Neural cell (in vitro differentiated cells): ENCODE results near the gene CAPN10. TPM values are rescaled to one million over a fixed set of nuclear protein-coding genes. Genes with fewer than 3 reads are reported as not detected.

Source experiments
- H2AFZ ChIP-seq: fragments of 200-600, 300-800 bp; sonication (generic), shearing (Covaris generic); 2 replicates; pipeline ENCODE4 v1.6.0; 2014; ENCODE audit warnings: low read depth, mild to moderate bottlenecking, antibody characterized with exemption, low read length, moderate library complexity
- H3F3A ChIP-seq: fragments of 200-600 bp; shearing (Covaris generic); 2 replicates; pipeline ENCODE4 v1.6.1; 2016; ENCODE audit warnings: mild to moderate bottlenecking, moderate library complexity, mixed read lengths, antibody characterized with exemption, low read length; ENCODE audit not compliant: insufficient read depth, poor library complexity, severe bottlenecking
- H3K27ac ChIP-seq: fragments of 200-600, 300-800 bp; sonication (generic), shearing (Covaris generic); 2 replicates; pipeline ENCODE4 v1.5.1; 2014; ENCODE audit warnings: mild to moderate bottlenecking, low read length, moderate library complexity
- H3K27me3 ChIP-seq: fragments of 300-800, 200-600 bp; sonication (generic), shearing (Covaris generic); 2 replicates; pipeline ENCODE4 v1.6.0; 2014; ENCODE audit warnings: mild to moderate bottlenecking, low read depth, low read length, moderate library complexity; ENCODE audit not compliant: insufficient read depth
- H3K36me3 ChIP-seq: fragments of 300-800, 200-600 bp; sonication (generic), shearing (Covaris generic); 2 replicates; pipeline ENCODE4 v1.5.1; 2014; ENCODE audit warnings: mild to moderate bottlenecking, antibody characterized with exemption, low read length, moderate library complexity; ENCODE audit not compliant: insufficient read depth
- H3K4me2 ChIP-seq: fragments of 300-800, 200-600 bp; sonication (generic), shearing (Covaris generic); 2 replicates; pipeline ENCODE4 v1.6.0; 2014; ENCODE audit warnings: mild to moderate bottlenecking, low read length
- H3K4me3 ChIP-seq: fragments of 300-800, 200-600 bp; sonication (generic), shearing (Covaris generic); 2 replicates; pipeline ENCODE4 v1.5.1; 2014; ENCODE audit warnings: mild to moderate bottlenecking, low read length, moderate library complexity
- H3K79me2 ChIP-seq: fragments of 200-600 bp; shearing (Covaris generic); replicated peaks from 2 replicates; pipeline ENCODE4 v1.6.0; 2014; ENCODE audit warnings: mild to moderate bottlenecking, low read length, moderate library complexity; ENCODE audit not compliant: insufficient read depth
- H3K9ac ChIP-seq: fragments of 300-800, 200-600 bp; sonication (generic), shearing (Covaris generic); 2 replicates; pipeline ENCODE4 v1.6.1; 2016; ENCODE audit warnings: mild to moderate bottlenecking, low read length, mixed read lengths
- H3K9me2 ChIP-seq: fragments of 200-600 bp; shearing (Covaris generic); 2 replicates; pipeline ENCODE4 v1.6.1; 2016; ENCODE audit warnings: mild to moderate bottlenecking, low read length, mixed read lengths; ENCODE audit not compliant: insufficient read depth
- H3K9me3 ChIP-seq: fragments of 200-600, 300-800 bp; sonication (generic), shearing (Covaris generic); 2 replicates; pipeline ENCODE4 v1.6.1; 2016; ENCODE audit warnings: mild to moderate bottlenecking, mixed run types, low read length, moderate library complexity, mixed read lengths
- H4K20me1 ChIP-seq: fragments of 200-600 bp; shearing (Covaris generic); 2 replicates; pipeline ENCODE4 v1.6.1; 2016; ENCODE audit warnings: mild to moderate bottlenecking, mixed run types; ENCODE audit not compliant: insufficient read depth
- CTCF ChIP-seq: fragments of 450-650 bp; IDR thresholded peaks from 2 replicates; pipeline ENCODE4 v1.5.1; 2014; ENCODE audit warnings: antibody characterized with exemption, mild to moderate bottlenecking, moderate library complexity; ENCODE audit not compliant: poor library complexity, severe bottlenecking
- EP300 ChIP-seq: fragments of 450-650 bp; conservative IDR thresholded peaks from 2 replicates; pipeline ENCODE4 v1.6.1; 2014; ENCODE audit warnings: antibody characterized with exemption, mild to moderate bottlenecking, moderate library complexity; ENCODE audit not compliant: poor library complexity, severe bottlenecking
- EZH2 ChIP-seq: fragments of 200-600, 300-800 bp; shearing (Covaris generic), sonication (generic); IDR thresholded peaks from 2 replicates; pipeline ENCODE4 v1.6.1; 2014; ENCODE audit warnings: antibody characterized with exemption, low read length, borderline replicate concordance, mild to moderate bottlenecking; ENCODE audit not compliant: insufficient read depth, poor library complexity, severe bottlenecking
- MXI1 ChIP-seq: fragments of 450-650 bp; conservative IDR thresholded peaks from 2 replicates; pipeline ENCODE4 v1.6.1; 2014; ENCODE audit warnings: antibody characterized with exemption, mild to moderate bottlenecking; ENCODE audit not compliant: poor library complexity, severe bottlenecking
- POLR2AphosphoS5 ChIP-seq: IDR thresholded peaks from 2 replicates; pipeline ENCODE4 v1.6.1; 2012
- RAD21 ChIP-seq: fragments of 450-650 bp; conservative IDR thresholded peaks from 2 replicates; pipeline ENCODE4 v1.6.1; 2014; ENCODE audit warnings: antibody characterized with exemption, mild to moderate bottlenecking, moderate library complexity
- REST ChIP-seq: IDR thresholded peaks from 2 replicates; pipeline ENCODE4 v1.6.1; 2012; ENCODE audit warnings: borderline replicate concordance
- SMC3 ChIP-seq: fragments of 450-650 bp; conservative IDR thresholded peaks from 2 replicates; pipeline ENCODE4 v1.6.1; 2014; ENCODE audit warnings: antibody characterized with exemption, mild to moderate bottlenecking, moderate library complexity; ENCODE audit not compliant: poor library complexity
- TAF1 ChIP-seq: IDR thresholded peaks from 2 replicates; pipeline ENCODE4 v1.6.1; 2012; ENCODE audit warnings: low read depth
- polyA plus RNA-seq: library from polyadenylated mRNA; depleted of rRNA; stranded (reverse); fragments of >200 nt; gene quantifications from 2 replicates; pipeline ENCODE4 v1.2.3, GENCODE V29; 2014

CAPN10 gene
- polyA plus RNA-seq, 1 donor from 2014 or later = 120 TPM

- H3F3A ChIP-seq = no peaks in the 10 kb centered on the region
- H3K4me2 ChIP-seq = no peak overlapping the region
- H3K9me2 ChIP-seq = no peaks in the 10 kb centered on the region
- H3K9ac ChIP-seq = no peak overlapping the region
- no peaks in the 10 kb centered on the region for H3K36me3 ChIP-seq
- no peak overlapping the region for H3K4me3 ChIP-seq
- H3K9me3 ChIP-seq = no peaks in the 10 kb centered on the region
- no peak overlapping the region for H2AFZ ChIP-seq
- no peaks in the 10 kb centered on the region for H3K27me3 ChIP-seq
- TF ChIP-seq TAF1 (no peak), POLR2AphosphoS5 (no peak)
- H3K27ac ChIP-seq = no peak overlapping the region
- H3K79me2 ChIP-seq = no peaks in the 10 kb centered on the region
- no peaks in the 10 kb centered on the region for H4K20me1 ChIP-seq
Measured at GRCh38 chr2:240628808-240629618, 42.5 kb downstream of the CAPN10 start.

- Histone ChIP-seq H3K27me3 (no peaks in the 10 kb centered on the region), H3K9ac (no peak overlapping the region), H3K4me3 (no peak overlapping the region), H3K27ac (no peak overlapping the region), H4K20me1 (no peaks in the 10 kb centered on the region), H3K36me3 (no peaks in the 10 kb centered on the region), H3K9me3 (no peaks in the 10 kb centered on the region), H3K4me2 (no peak overlapping the region), H3K9me2 (no peaks in the 10 kb centered on the region), H3F3A (no peaks in the 10 kb centered on the region), H2AFZ (no peak overlapping the region), H3K79me2 (no peaks in the 10 kb centered on the region)
- no peak for TF ChIP-seq MXI1
- TF ChIP-seq EZH2 = no peak
- no peak for TF ChIP-seq CTCF
- no peak for TF ChIP-seq SMC3
- no peak for TF ChIP-seq RAD21
- TF ChIP-seq TAF1 = no peak
- no peak for TF ChIP-seq EP300
- no peak for TF ChIP-seq REST
- TF ChIP-seq POLR2AphosphoS5 = no peak
Measured at GRCh38 chr2:240629619-240629967, 43.1 kb downstream of the CAPN10 start.
